Renal cortical epithelial cell (primary cell): ENCODE results near the gene RUFY4. TPM values are rescaled to one million over a fixed set of nuclear protein-coding genes. Genes with fewer than 3 reads are reported as not detected.

Experiments used
- DNase-seq: peaks from one replicate; pipeline ENCODE4 v3.0.0-alpha.2; 2011; ENCODE audit warnings: low read depth
- total RNA-seq: library from RNA; depleted of rRNA; stranded (reverse); fragments of >200 nt; gene quantifications from 2 replicates; pipeline ENCODE4 v1.2.3, GENCODE V29; 2014

Gene RUFY4, protein sequence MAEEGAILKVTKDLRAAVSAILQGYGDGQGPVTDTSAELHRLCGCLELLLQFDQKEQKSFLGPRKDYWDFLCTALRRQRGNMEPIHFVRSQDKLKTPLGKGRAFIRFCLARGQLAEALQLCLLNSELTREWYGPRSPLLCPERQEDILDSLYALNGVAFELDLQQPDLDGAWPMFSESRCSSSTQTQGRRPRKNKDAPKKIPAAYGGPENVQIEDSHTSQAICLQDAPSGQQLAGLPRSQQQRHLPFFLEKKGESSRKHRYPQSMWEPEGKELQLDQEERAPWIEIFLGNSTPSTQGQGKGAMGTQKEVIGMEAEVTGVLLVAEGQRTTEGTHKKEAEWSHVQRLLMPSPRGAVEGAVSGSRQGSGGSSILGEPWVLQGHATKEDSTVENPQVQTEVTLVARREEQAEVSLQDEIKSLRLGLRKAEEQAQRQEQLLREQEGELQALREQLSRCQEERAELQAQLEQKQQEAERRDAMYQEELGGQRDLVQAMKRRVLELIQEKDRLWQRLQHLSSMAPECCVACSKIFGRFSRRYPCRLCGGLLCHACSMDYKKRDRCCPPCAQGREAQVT
- not detected in 2 replicates for total RNA-seq

DNA sequence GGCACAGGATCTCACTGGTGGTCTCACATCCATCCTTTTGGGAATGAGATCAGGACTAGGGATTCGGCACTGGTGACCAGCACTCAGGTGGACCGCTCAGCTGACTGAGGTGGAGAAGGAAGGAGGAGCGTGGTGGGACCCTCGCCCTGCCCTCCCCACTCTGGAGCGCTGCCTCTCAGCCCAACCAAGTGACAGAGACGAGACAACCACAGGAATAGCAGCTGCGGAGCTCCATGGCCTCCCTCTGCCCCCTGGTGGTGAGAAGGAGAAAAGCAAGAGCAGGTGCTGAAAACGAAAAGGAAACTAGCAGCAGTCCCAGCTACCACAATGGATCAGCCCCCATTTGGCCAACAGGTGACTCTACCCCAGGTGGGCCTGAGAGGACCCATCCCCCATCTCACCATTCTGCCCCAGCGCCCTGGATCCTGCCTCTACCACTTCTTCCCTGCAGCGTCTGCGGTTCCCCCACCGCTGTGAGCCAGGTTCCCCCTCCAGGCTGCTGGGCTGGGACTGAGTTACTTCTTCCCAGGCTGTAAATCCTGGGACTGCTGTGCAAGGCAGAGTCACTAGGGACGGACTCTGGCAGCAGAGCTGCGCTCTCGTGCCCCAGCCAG is at the start of gene RUFY4:
RUFY4 (plus strand) TSS at position 533 of the 614 bp plus-strand sequence. CDS start 1,353 bp downstream, outside the sequence.
- peak; percentile 49 for DNase-seq

DNA sequence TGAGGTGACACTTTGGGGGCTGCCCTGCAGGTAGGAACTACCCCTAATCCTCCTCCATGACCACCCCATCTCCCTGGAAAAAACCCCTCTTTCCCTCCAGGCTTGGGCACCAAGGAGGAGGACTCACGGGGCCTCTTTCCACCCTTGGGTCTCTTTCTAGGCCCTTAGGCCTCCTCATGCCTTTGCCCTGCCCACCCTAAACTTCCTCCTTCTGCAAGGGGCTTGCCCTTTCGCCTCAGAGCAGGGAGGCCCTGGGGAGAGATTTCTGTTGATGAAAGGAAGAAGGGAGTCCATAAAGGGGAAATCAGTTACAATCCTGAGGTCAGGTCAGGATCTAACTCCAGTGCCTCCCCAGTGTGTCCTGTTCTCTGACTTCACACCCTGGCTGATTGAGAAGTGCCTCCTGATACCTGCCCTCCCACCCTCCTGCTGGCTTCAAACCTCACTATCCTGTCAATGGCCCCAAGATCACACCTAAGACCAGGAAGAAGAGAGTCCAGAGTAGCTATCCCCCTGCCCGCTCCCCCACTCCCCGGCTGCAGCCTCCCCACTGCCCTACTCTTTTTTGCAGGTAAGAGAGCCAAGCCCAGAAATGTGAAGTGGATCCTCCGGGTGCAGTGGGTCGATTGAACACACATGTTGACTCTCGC is 49.5 kb upstream of the RUFY4 start:
- DNase-seq, result no peak

GRCh38 chr2:218020281-218020680 is 48.8 kb upstream of the RUFY4 start:
- no peak for DNase-seq

- no peak for DNase-seq
Measured at GRCh38 chr2:218020966-218021535, 48.0 kb upstream of the RUFY4 start.

DNA sequence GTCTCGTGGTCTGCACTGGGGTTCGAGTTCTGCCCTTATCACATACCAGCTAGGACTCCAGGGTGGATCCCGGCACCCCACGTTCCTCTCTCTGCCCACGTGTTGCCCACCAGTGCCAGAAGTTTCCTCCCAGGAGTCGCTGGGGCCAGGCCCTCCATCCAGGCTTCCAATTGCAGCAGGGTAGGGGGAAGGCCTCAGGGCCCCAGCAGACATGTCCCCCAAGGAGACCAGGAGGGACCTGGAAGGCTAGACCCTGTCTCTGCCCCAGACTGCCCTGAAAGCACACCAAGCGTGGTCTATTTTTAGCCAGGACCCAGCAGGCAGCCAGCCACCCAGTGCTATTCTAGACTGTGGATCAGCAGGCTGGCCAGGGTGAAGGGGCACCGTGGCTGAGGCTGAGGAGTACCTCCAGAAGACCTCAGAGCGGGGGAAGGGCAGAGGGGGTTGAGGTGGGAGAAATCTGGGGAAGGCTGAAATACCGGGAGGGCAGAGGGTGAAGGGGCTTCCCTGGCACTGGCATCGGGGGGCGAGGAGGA is 47.4 kb upstream of the RUFY4 start:
- DNase-seq, result no peak

GRCh38 chr2:218022131-218022850 is 46.8 kb upstream of the RUFY4 start:
- DNase-seq, result no peak

- no peak for DNase-seq
Measured at GRCh38 chr2:218022851-218023530, 46.1 kb upstream of the RUFY4 start.

DNA sequence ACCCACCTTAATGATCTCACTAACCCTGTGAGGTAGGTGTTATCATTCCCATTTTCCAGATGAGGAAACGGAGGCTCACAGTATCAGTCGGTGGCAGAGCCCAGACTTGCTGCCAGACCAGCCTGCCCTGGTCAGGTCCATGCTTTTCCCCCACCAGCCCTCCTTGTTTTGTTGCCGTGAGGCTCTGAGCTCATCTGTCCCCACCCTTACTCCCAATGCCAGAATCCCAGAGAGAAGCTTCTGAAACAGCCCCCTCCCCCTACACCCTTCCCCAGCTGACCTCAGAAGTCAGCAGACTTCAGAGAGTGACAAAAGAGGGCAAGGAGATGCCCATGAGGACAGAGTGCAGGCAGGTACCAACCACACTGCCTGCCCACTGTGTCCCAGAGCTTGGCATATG is 45.4 kb upstream of the RUFY4 start:
- no peak for DNase-seq

DNA sequence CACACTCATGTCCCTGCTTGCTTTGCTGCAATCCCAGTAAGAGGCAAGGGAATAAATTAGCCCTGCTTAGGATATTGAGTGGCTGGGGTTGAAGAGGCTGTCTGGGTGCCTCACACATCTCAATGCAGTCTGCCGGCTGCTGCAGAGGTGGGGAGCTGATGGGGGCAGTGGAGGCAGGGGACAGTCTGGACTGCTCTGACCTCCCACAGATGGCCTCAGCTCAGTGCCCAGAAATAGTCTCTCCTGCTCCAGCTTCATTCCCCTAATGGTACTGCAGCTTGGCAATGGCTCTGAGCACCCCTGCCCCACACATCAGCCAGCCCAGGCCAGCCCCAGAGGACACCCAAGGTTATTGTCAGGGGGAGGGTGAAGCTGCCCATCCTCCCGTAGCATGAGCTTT is 44.7 kb upstream of the RUFY4 start:
- DNase-seq, result no peak

GRCh38 chr2:218024871-218025270 is 44.2 kb upstream of the RUFY4 start:
- DNase-seq, result no peak

DNA sequence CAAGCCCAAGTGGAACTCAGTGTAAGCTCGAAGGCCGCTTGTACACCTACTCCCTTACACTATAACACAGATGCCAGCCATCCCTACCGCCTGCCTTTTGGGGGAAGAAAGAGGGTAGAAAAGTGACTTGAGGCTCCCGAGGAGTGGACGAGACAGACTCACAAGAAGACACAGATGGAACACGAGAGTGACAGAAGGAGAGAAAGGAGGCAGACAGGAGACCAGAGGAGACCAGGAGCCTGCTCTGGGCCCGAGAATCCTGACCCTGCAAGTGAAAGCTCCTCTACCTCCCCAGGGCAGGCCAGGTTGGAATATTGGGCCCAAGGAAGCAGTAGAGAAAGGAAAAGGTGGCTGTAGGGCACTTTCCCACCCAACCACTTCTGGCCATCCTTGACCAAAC is 42.8 kb upstream of the RUFY4 start:
- DNase-seq, result no peak

DNA sequence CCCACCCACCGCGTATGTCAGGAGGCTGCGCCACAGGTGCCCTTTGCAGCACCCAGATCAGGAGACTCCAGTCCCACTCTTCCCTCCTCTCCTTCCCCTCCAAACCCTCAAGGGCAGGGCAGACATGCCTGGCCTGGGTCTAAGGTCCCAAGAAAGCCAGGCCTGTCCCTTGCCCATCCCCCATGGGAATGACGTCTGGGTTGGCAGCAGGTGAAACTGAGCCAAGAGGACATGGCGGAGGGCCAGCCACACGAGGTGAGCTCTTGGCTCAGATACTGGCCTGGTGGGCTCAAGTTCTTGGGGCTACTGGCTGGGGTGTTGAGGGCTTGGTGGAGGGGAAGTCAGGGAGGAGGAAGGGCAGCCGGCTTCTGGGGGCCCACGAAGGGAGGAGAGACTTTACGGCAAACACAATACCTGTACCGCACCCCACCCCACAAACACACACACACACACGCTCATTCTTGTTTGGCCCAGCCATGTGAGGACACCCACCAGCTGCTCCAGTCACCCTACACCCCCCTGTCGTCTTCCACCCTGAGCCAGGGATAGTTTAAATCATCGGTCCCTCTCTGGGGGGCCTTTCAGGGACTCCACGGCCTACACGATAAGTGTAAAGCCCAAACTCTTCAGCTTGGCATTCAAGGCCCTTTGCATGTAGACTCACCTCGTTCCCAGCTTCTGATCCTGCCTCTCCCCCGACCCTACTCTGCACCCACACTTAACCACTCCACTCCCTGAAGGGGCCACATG is 42.2 kb upstream of the RUFY4 start:
- DNase-seq, result no peak

GRCh38 chr2:218027426-218028188 is 41.4 kb upstream of the RUFY4 start:
- no peak for DNase-seq

DNA sequence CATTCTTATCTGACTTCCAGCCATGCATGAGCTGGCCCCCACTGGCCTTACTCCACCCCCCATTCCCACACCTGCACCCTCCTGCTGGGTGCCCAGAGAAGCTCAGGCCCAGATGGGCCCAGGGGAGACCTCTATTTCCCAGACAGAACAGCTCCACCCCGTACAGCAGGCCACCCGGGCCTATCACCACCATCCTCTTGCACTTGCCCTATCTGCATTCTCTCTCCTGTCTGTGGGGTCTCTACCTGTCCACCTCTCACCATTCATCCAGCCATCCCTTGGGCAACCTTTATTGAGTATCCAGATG is 40.9 kb upstream of the RUFY4 start:
- DNase-seq, result no peak

DNA sequence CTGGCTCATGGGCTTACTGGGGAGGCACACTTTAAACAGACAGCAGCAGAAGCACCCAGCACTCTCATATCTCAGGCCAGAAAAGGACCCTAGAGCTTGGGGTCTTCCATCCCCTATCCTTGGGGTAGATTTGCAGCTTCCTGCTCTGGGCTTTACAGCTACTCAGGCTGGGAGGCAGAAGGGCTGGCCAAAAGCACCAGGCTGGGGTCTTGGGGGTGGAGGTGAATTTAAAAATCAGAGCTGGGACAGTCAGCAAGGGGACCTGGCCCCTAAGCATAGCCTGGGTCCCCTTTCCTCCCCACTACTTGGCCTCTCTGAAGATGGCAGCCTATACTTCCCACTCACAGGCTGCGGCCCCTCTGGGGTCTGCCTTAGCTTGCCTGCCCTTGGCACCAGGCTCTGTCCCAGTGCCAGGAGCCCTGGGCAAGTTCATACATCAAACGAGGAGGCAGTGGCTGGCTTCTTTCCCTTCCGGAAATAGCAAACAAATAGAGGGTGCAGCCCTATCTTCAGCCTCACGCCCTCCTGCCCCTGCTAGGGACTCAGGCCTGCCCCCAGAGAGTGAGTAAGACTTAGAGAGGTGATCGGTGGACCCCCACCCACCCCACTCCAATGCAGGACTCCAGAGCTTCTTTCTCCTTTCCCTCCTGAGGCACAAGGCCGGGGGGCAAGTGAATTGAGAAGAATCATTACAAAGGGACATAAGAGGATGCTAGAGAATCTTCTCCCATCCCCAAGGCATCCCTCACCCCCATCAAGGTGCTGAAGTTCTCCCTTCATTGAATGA is 40.3 kb upstream of the RUFY4 start:
- no peak for DNase-seq

DNA sequence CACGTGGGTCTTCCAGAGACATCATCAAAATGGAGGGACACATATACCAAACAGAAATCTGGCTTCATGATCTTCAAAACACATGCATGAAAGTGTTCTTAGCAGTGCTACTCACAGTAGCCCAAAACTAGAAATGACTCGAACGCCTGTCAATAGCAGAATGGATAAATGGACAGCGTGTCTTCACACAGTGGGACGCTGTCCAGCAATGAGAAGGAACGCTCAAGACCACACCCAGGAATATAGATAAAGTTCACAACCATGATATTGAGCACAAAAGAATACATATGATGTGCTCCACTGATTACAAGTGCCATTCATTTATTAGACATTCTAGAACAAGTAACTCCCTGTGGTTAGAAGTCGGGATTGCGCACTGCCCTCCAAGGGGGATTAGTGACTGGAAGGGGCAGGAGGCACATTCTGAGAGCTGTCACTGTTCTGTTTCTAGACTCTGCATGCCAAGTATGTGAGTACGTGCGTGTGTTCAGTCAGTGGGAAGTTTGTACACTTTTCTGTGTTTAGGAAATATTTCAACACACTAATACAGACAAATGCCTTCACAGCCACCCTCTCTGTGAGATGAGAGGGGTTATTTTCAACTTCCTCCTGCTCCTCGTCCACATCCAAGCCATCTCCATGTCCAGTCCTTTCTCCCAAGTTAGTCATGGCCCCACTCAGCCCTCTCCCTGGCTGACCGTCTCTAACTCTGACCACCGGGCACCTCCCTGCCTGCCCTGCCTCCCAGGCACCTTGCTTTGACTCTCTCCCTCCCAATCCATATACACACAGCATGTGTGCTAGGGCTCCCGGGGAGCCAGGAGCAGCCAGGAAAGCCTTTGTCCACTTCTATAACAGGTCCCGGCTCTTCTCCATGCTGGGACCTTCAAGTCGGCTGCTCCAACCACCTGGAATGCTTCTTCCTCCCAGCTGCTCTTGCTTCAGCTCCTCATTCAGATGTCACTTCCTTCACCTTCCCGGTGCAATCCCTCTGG is 39.4 kb upstream of the RUFY4 start:
- DNase-seq, result no peak
